ENCODE measurements around the gene PTPA.

- no peak for TF ChIP-seq GATA2 (IDR thresholded peaks at IDR 0.05; ENCODE audit: low read depth, low read length)
- no peak for TF ChIP-seq GATA3 (IDR thresholded peaks at IDR 0.05; ENCODE audit: low read depth, low read length)
Measured at GRCh38 chr9:129074106-129074505, 37.1 kb upstream of the PTPA start.
